NB4 (cell line): ENCODE measurements around the gene OR4K17.

ENCODE experiments used
- POLR2A ChIP-seq: IDR thresholded peaks from 2 replicates; pipeline ENCODE4 v1.6.1; 2011; ENCODE audit warnings: mild to moderate bottlenecking; ENCODE audit not compliant: insufficient read length; ENCODE audit errors: extremely low read depth
- TF ChIP-seq, protein P1 (sequence below): IDR thresholded peaks from one replicate; pipeline ENCODE4 v1.5.1; 2012; ENCODE audit warnings: low read depth, low read length

GRCh38 chr14:20167091-20167490 is 56.6 kb downstream of the OR4K17 start:
- TF ChIP-seq, protein P1, sequence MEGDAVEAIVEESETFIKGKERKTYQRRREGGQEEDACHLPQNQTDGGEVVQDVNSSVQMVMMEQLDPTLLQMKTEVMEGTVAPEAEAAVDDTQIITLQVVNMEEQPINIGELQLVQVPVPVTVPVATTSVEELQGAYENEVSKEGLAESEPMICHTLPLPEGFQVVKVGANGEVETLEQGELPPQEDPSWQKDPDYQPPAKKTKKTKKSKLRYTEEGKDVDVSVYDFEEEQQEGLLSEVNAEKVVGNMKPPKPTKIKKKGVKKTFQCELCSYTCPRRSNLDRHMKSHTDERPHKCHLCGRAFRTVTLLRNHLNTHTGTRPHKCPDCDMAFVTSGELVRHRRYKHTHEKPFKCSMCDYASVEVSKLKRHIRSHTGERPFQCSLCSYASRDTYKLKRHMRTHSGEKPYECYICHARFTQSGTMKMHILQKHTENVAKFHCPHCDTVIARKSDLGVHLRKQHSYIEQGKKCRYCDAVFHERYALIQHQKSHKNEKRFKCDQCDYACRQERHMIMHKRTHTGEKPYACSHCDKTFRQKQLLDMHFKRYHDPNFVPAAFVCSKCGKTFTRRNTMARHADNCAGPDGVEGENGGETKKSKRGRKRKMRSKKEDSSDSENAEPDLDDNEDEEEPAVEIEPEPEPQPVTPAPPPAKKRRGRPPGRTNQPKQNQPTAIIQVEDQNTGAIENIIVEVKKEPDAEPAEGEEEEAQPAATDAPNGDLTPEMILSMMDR, result no peak
- TF ChIP-seq POLR2A, result no peak
